Measurements from ENCODE around the gene TBX19. TPM values are rescaled to one million over a fixed set of nuclear protein-coding genes. Genes with fewer than 3 reads are reported as not detected.

TBX19 gene
- under 1 TPM; 0.40 to 0.56 TPM for total RNA-seq

- Mint-ChIP-seq H3K27me3 (no peaks in the 10 kb centered on the region), H3K4me1 (peaks cover 4% of the 10 kb centered on the region), H3K9me3 (peaks cover 9% of the 10 kb centered on the region), H3K4me3 (no peak within 1 kb of the TSS), H3K36me3 (peaks cover 18% of the 10 kb centered on the region), H3K27ac (no peak within 1 kb of the TSS)
- DNase-seq, result no peak
Observed at GRCh38 chr1:168280296-168280927, at the start of gene TBX19. TSS of gene TBX19 (plus strand) at chr1:168280877. CDS start at chr1:168281091, 214 bp downstream.

- Mint-ChIP-seq H3K36me3 (peaks cover 60% of the 10 kb centered on the region), H3K27me3 (no peaks in the 10 kb centered on the region), H3K4me3 (no peak overlapping the region), H3K27ac (peak overlapping the region; percentile 11), H3K4me1 (peaks cover 41% of the 10 kb centered on the region), H3K9me3 (no peaks in the 10 kb centered on the region)
- DNase-seq, result peak; percentile 26
Observed at GRCh38 chr1:168234846-168235547, 45.7 kb upstream of the TBX19 start.

GRCh38 chr1:168235548-168235885, 45.2 kb upstream of the TBX19 start:
- H3K4me3 Mint-ChIP-seq, result no peak overlapping the region
- no peaks in the 10 kb centered on the region for H3K9me3 Mint-ChIP-seq
- H3K27ac Mint-ChIP-seq, result no peak overlapping the region
- H3K27me3 Mint-ChIP-seq, result no peaks in the 10 kb centered on the region
- DNase-seq, result no peak
- H3K4me1 Mint-ChIP-seq, result peaks cover 41% of the 10 kb centered on the region
- peaks cover 61% of the 10 kb centered on the region for H3K36me3 Mint-ChIP-seq

GRCh38 chr1:168235937-168236336, 44.7 kb upstream of the TBX19 start:
- H3K27ac Mint-ChIP-seq, result peak overlapping the region; percentile 8
- H3K4me1 Mint-ChIP-seq, result peaks cover 38% of the 10 kb centered on the region
- no peaks in the 10 kb centered on the region for H3K9me3 Mint-ChIP-seq
- DNase-seq, result no peak
- no peaks in the 10 kb centered on the region for H3K27me3 Mint-ChIP-seq
- no peak overlapping the region for H3K4me3 Mint-ChIP-seq
- H3K36me3 Mint-ChIP-seq, result peaks cover 59% of the 10 kb centered on the region

GRCh38 chr1:168236836-168237611, 43.7 kb upstream of the TBX19 start:
- peak overlapping the region; percentile 16 for H3K27ac Mint-ChIP-seq
- peaks cover 54% of the 10 kb centered on the region for H3K36me3 Mint-ChIP-seq
- H3K4me3 Mint-ChIP-seq, result no peak overlapping the region
- H3K9me3 Mint-ChIP-seq, result no peaks in the 10 kb centered on the region
- H3K4me1 Mint-ChIP-seq, result peaks cover 38% of the 10 kb centered on the region
- no peaks in the 10 kb centered on the region for H3K27me3 Mint-ChIP-seq
- DNase-seq, result no peak

GRCh38 chr1:168243198-168243597, 37.5 kb upstream of the TBX19 start:
- no peaks in the 10 kb centered on the region for H3K9me3 Mint-ChIP-seq
- H3K36me3 Mint-ChIP-seq, result peaks cover 52% of the 10 kb centered on the region
- DNase-seq, result no peak
- H3K27ac Mint-ChIP-seq, result no peak overlapping the region
- no peak overlapping the region for H3K4me3 Mint-ChIP-seq
- no peaks in the 10 kb centered on the region for H3K27me3 Mint-ChIP-seq
- H3K4me1 Mint-ChIP-seq, result peaks cover 20% of the 10 kb centered on the region

GRCh38 chr1:168243636-168244212, 37.0 kb upstream of the TBX19 start:
- Mint-ChIP-seq H3K4me1 (peaks cover 25% of the 10 kb centered on the region), H3K36me3 (peaks cover 57% of the 10 kb centered on the region), H3K27ac (no peak overlapping the region), H3K9me3 (no peaks in the 10 kb centered on the region), H3K27me3 (no peaks in the 10 kb centered on the region), H3K4me3 (no peak overlapping the region)
- DNase-seq, result no peak

GRCh38 chr1:168245042-168245441, 35.6 kb upstream of the TBX19 start:
- peaks cover 62% of the 10 kb centered on the region for H3K36me3 Mint-ChIP-seq
- no peak for DNase-seq
- H3K9me3 Mint-ChIP-seq, result no peaks in the 10 kb centered on the region
- H3K4me3 Mint-ChIP-seq, result no peak overlapping the region
- peaks cover 27% of the 10 kb centered on the region for H3K4me1 Mint-ChIP-seq
- H3K27ac Mint-ChIP-seq, result no peak overlapping the region
- H3K27me3 Mint-ChIP-seq, result no peaks in the 10 kb centered on the region

GRCh38 chr1:168246506-168246905, 34.2 kb upstream of the TBX19 start:
- peaks cover 28% of the 10 kb centered on the region for H3K4me1 Mint-ChIP-seq
- no peak overlapping the region for H3K4me3 Mint-ChIP-seq
- H3K36me3 Mint-ChIP-seq, result peaks cover 62% of the 10 kb centered on the region
- no peak overlapping the region for H3K27ac Mint-ChIP-seq
- no peak for DNase-seq
- H3K27me3 Mint-ChIP-seq, result no peaks in the 10 kb centered on the region
- no peaks in the 10 kb centered on the region for H3K9me3 Mint-ChIP-seq

GRCh38 chr1:168252204-168252733, 28.4 kb upstream of the TBX19 start:
- Mint-ChIP-seq H3K4me3 (no peak overlapping the region), H3K27ac (no peak overlapping the region)

GRCh38 chr1:168256164-168256563, 24.5 kb upstream of the TBX19 start:
- peaks cover 8% of the 10 kb centered on the region for H3K4me1 Mint-ChIP-seq
- no peak overlapping the region for H3K4me3 Mint-ChIP-seq
- DNase-seq, result no peak
- H3K27ac Mint-ChIP-seq, result no peak overlapping the region
- peaks cover 13% of the 10 kb centered on the region for H3K9me3 Mint-ChIP-seq
- H3K36me3 Mint-ChIP-seq, result peaks cover 45% of the 10 kb centered on the region
- no peaks in the 10 kb centered on the region for H3K27me3 Mint-ChIP-seq

More at GRCh38 chr1:168252204-168252733, 28.4 kb upstream of the TBX19 start:
- Mint-ChIP-seq H3K27me3 (no peaks in the 10 kb centered on the region), H3K36me3 (peaks cover 62% of the 10 kb centered on the region), H3K4me1 (peaks cover 19% of the 10 kb centered on the region), H3K9me3 (peaks cover 13% of the 10 kb centered on the region)
- DNase-seq, result no peak

GRCh38 chr1:168257397-168257796, 23.3 kb upstream of the TBX19 start:
- Mint-ChIP-seq H3K27ac (no peak overlapping the region), H3K4me1 (peaks cover 8% of the 10 kb centered on the region), H3K27me3 (no peaks in the 10 kb centered on the region), H3K4me3 (no peak overlapping the region), H3K9me3 (peaks cover 13% of the 10 kb centered on the region), H3K36me3 (peaks cover 49% of the 10 kb centered on the region)
- DNase-seq, result no peak

GRCh38 chr1:168259567-168259966, 21.1 kb upstream of the TBX19 start:
- Mint-ChIP-seq H3K9me3 (peaks cover 15% of the 10 kb centered on the region), H3K4me3 (no peak overlapping the region)

GRCh38 chr1:168260393-168260792, 20.3 kb upstream of the TBX19 start:
- Mint-ChIP-seq H3K36me3 (peaks cover 47% of the 10 kb centered on the region), H3K27ac (no peak overlapping the region), H3K4me1 (peaks cover 7% of the 10 kb centered on the region), H3K9me3 (peaks cover 13% of the 10 kb centered on the region), H3K27me3 (no peaks in the 10 kb centered on the region), H3K4me3 (no peak overlapping the region)
- DNase-seq, result no peak

More at GRCh38 chr1:168259567-168259966, 21.1 kb upstream of the TBX19 start:
- H3K4me1 Mint-ChIP-seq, result peaks cover 7% of the 10 kb centered on the region
- H3K36me3 Mint-ChIP-seq, result peaks cover 54% of the 10 kb centered on the region
- no peak overlapping the region for H3K27ac Mint-ChIP-seq
- H3K27me3 Mint-ChIP-seq, result no peaks in the 10 kb centered on the region
- DNase-seq, result no peak

GRCh38 chr1:168261390-168261789, 19.3 kb upstream of the TBX19 start:
- no peaks in the 10 kb centered on the region for H3K27me3 Mint-ChIP-seq
- no peak overlapping the region for H3K4me3 Mint-ChIP-seq
- H3K9me3 Mint-ChIP-seq, result peaks cover 6% of the 10 kb centered on the region
- H3K36me3 Mint-ChIP-seq, result peaks cover 37% of the 10 kb centered on the region
- no peak overlapping the region for H3K27ac Mint-ChIP-seq
- H3K4me1 Mint-ChIP-seq, result peaks cover 7% of the 10 kb centered on the region
- no peak for DNase-seq

All from activated naive CD8-positive, alpha-beta T cell treated with anti-CD3 and anti-CD28 coated beads for 36 hours (primary cell).